NB4 (cell line): ENCODE data around the gene FASLG.

ENCODE experiments used
- MYC ChIP-seq: IDR thresholded peaks from 2 replicates; pipeline ENCODE4 v1.6.1; 2011; ENCODE audit warnings: low read depth, low read length
- POLR2A ChIP-seq: IDR thresholded peaks from 2 replicates; pipeline ENCODE4 v1.6.1; 2011; ENCODE audit warnings: mild to moderate bottlenecking; ENCODE audit not compliant: insufficient read length; ENCODE audit errors: extremely low read depth
- TF ChIP-seq, protein P1 (sequence below): IDR thresholded peaks from one replicate; pipeline ENCODE4 v1.5.1; 2012; ENCODE audit warnings: low read depth, low read length

DNA sequence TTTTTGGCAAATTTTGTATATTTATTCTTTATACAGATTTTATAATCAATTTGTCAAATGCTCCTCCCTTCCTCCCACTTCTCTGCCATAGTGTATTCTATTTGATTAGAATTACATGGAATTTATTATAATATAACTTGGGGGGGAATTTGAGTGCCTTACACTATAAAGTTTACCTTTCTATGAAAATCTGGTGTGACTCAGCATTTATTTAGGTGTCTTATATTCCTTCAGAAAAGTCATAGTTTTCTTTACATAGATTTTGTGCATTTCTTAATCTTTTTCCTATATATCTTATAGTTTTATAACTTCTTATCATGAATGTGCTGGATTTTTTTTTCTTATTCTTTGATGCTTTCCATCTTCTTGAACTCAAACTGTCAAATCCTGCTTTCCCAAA lies 21.3 kb downstream of the FASLG start:
- TF ChIP-seq, protein P1, sequence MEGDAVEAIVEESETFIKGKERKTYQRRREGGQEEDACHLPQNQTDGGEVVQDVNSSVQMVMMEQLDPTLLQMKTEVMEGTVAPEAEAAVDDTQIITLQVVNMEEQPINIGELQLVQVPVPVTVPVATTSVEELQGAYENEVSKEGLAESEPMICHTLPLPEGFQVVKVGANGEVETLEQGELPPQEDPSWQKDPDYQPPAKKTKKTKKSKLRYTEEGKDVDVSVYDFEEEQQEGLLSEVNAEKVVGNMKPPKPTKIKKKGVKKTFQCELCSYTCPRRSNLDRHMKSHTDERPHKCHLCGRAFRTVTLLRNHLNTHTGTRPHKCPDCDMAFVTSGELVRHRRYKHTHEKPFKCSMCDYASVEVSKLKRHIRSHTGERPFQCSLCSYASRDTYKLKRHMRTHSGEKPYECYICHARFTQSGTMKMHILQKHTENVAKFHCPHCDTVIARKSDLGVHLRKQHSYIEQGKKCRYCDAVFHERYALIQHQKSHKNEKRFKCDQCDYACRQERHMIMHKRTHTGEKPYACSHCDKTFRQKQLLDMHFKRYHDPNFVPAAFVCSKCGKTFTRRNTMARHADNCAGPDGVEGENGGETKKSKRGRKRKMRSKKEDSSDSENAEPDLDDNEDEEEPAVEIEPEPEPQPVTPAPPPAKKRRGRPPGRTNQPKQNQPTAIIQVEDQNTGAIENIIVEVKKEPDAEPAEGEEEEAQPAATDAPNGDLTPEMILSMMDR = no peak
- TF ChIP-seq MYC (no peak), POLR2A (no peak)
